Transverse colon (tissue), 4 donors: Measurements from ENCODE around the gene KAZALD1. TPM values are rescaled to one million over a fixed set of nuclear protein-coding genes. Genes with fewer than 3 reads are reported as not detected.

Experiments used
- DNase-seq: peaks from one replicate; pipeline ENCODE4 v3.0.0-alpha.2; 2019
- H3K27ac ChIP-seq, 4 donors: fragments of 200-600 bp; sonication (generic); 2 replicates each; pipeline ENCODE4 v1.5.1; 2016 to 2018; ENCODE audit warnings: inconsistent platforms in 4 of 4
- H3K27me3 ChIP-seq: fragments of 200-600 bp; sonication (generic); 2 replicates; pipeline ENCODE4 v1.5.1; 2017; ENCODE audit warnings: inconsistent platforms
- H3K36me3 ChIP-seq, 4 donors: fragments of 200-600 bp; sonication (generic); 2 replicates each; pipeline ENCODE4 v1.5.1; 2017 to 2019; ENCODE audit warnings: inconsistent platforms in 4 of 4
- H3K4me1 ChIP-seq, 4 donors: fragments of 200-600 bp; sonication (generic); 2 replicates each; pipeline ENCODE4 v1.5.1; 2017 to 2020; ENCODE audit warnings: inconsistent platforms in 4 of 4
- H3K4me3 ChIP-seq, 4 donors: fragments of 200-600 bp; sonication (generic); 1 replicate in 1 of 4; 2 replicates in 3 of 4; pipeline versions ENCODE4 v1.5.1 to v1.6.1; 2017 to 2019; ENCODE audit warnings: inconsistent platforms in 4 of 4
- H3K9me3 ChIP-seq, 2 donors: fragments of 200-600 bp; sonication (generic); 2 replicates each; pipeline ENCODE4 v1.5.1; 2017 to 2019; ENCODE audit warnings: inconsistent platforms in 2 of 2
- EP300 ChIP-seq: sonication (generic); formaldehyde crosslinking; IDR thresholded peaks from one replicate; pipeline ENCODE4 v1.6.1; 2017; ENCODE audit warnings: antibody characterized with exemption, low read depth
- POLR2A ChIP-seq: fragments of 450-650 bp; IDR thresholded peaks from one replicate; pipeline ENCODE4 v1.6.1; 2016; ENCODE audit warnings: antibody characterized with exemption, mild to moderate bottlenecking, moderate library complexity
- POLR2AphosphoS5 ChIP-seq, 3 donors: sonication (generic); formaldehyde crosslinking; IDR thresholded peaks; one replicate each; pipeline ENCODE4 v1.6.1; 2016; ENCODE audit warnings: antibody characterized with exemption in 3 of 3
- WGBS, 2 donors: methylation state at CpG; one replicate each; pipeline ENCODE4 v1.1.5; 2018; ENCODE audit warnings: low coverage in 1 of 2; 5-methylcytosine and 5-hydroxymethylcytosine counted together
- in situ Hi-C, 4 donors: fragments of 200-750 bp; cut with MboI; loops; one replicate each; pipeline versions ENCODE4 v1.15.0 to v1.15.1; 2017; ENCODE audit warnings: low sequenced_read_pairs in 3 of 4, low pct_ligation_motif_present in 1 of 4, low pct_unique_long_range_greater_than_20kb in 1 of 4
- intact Hi-C: fragments of 100-400 bp; cut with DNase I; formaldehyde crosslinking; loops from one replicate; pipeline ENCODE4 v1.15.1; 2023; ENCODE audit warnings: low total_unique reads
- total RNA-seq, 4 donors: library from RNA; depleted of rRNA; stranded (reverse); fragments of >200 nt; gene quantifications; one replicate each; pipeline ENCODE4 v1.1.0, GENCODE V29; 2016
- TF ChIP-seq, protein P1 (sequence below), 5 experiments: fragments of 200-600 bp in 3 of 5; fragments of 450-650 bp in 2 of 5; sonication (generic) in 3 of 5; IDR thresholded peaks; 1 replicate in 2 of 5; 2 replicates in 3 of 5; pipeline ENCODE4 v1.5.1; 2016 to 2017; ENCODE audit warnings: antibody characterized with exemption in 5 of 5, inconsistent platforms in 3 of 5, mild to moderate bottlenecking in 2 of 5, moderate library complexity in 1 of 5

The KAZALD1 gene
- total RNA-seq, 4 donors from 2014 or later = 3.8 to 18.8 (median 10.0) TPM

DNA sequence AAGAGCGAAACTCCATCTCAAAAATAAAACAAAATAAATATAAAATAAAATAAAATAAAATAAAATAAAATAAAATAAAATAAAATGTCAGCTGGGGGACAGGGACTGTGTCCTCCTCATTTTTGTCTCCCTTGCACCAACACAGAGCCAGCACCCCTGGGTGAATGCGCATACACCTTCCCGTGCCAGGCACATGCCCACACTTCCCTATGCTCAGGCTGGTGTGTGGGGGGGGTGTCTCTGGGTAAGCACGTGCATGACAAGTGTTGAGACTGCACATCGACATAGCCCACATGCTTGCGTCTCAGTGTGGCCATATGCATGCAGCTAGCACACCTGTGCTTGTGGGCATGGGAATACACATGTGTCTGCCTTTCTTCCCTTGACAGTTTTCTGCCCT, 44.6 kb downstream of the KAZALD1 start:
- Histone ChIP-seq H3K9me3 (no peaks in the 10 kb centered on the region), H3K4me1 (no peaks in the 10 kb centered on the region), H3K27me3 (peaks cover 73% of the 10 kb centered on the region), H3K27ac (no peak overlapping the region), H3K36me3 (no peaks in the 10 kb centered on the region), H3K4me3 (no peak overlapping the region)
- WGBS, 2 donors = 67 to 75% methylated on average over 2 to 6 of the region's 6 CpGs
- DNase-seq = no peak
- in situ Hi-C loops = no loop called here
- TF ChIP-seq EP300 (no peak), POLR2A (no peak), POLR2AphosphoS5 (IDR thresholded peaks at IDR 0.05) (no peak)
- TF ChIP-seq, protein P1, sequence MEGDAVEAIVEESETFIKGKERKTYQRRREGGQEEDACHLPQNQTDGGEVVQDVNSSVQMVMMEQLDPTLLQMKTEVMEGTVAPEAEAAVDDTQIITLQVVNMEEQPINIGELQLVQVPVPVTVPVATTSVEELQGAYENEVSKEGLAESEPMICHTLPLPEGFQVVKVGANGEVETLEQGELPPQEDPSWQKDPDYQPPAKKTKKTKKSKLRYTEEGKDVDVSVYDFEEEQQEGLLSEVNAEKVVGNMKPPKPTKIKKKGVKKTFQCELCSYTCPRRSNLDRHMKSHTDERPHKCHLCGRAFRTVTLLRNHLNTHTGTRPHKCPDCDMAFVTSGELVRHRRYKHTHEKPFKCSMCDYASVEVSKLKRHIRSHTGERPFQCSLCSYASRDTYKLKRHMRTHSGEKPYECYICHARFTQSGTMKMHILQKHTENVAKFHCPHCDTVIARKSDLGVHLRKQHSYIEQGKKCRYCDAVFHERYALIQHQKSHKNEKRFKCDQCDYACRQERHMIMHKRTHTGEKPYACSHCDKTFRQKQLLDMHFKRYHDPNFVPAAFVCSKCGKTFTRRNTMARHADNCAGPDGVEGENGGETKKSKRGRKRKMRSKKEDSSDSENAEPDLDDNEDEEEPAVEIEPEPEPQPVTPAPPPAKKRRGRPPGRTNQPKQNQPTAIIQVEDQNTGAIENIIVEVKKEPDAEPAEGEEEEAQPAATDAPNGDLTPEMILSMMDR (IDR thresholded peaks at IDR 0.05) = no peak
- intact Hi-C loops = no loop called here

DNA sequence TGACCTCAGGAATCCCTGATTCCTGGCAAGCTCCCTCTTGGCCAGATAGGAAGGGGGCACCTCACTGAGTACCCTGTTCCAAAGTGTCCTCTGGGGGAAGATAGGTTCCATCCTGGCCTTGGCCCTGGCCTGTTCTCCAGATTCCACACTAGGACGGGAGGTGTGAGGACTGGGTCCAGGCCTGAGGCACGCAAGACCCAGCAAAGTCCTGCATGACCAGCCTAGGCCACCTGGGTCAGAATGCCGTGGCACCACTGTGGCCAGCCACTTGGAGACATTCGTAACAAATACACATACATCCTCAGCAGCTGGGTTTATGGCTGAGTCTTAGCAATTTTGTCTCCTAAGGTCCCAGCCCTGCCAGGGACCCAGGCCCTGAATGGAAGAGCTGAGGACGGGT, 46.0 kb downstream of the KAZALD1 start:
- no peak for TF ChIP-seq POLR2AphosphoS5 (IDR thresholded peaks at IDR 0.05)
- no peak for TF ChIP-seq EP300
- TF ChIP-seq POLR2A = no peak
- TF ChIP-seq, protein P1 (IDR thresholded peaks at IDR 0.05) = no peak
- H3K27ac ChIP-seq = no peak overlapping the region
- H3K9me3 ChIP-seq = no peaks in the 10 kb centered on the region
- in situ Hi-C loops (no loop called here), intact Hi-C loops (no loop called here)
- H3K4me1 ChIP-seq = no peaks in the 10 kb centered on the region
- WGBS, 2 donors = 78% methylated on average over 5 of the region's 5 CpGs; no CpG with 5 or more reads in 1 of the 2 donors
- DNase-seq = no peak
- H3K4me3 ChIP-seq = no peak overlapping the region
- peaks cover 72% of the 10 kb centered on the region for H3K27me3 ChIP-seq
- H3K36me3 ChIP-seq = no peaks in the 10 kb centered on the region

DNA sequence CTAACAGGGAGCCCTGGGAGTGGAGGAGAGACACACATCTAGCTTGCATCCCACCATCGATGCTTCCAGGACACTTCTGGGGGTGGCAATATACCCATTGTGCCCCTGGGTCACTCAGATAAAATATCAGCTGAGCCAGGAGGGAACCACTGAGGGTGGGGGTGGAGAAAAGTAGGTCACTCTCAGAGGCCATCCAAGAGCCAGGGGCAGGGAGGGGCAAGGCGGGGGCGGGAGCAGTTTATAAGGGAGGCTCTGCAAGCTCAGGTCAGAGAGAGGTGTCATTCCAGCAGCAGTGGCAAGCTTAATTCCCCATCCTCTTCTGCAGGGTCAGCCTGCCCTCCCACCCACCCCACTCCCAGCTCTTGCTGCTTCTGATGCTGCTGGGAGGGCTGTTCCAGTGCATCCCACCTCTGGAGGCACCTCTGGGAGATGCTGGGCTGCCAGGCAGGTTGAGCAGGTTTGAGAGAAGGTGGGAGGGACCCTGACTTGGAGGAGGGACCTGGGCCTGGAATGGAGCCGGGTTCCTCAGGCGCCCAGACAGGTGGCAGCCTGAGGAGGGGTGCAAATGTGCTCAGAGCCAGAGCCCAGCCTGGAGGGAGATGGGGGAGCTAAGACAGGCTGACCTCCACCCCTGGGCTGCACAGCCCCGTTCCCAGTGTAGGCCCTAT, 49.2 kb downstream of the KAZALD1 start:
- TF ChIP-seq POLR2A = no peak
- no peak for TF ChIP-seq POLR2AphosphoS5 (IDR thresholded peaks at IDR 0.05)
- TF ChIP-seq, protein P1 (IDR thresholded peaks at IDR 0.05) = no peak
- no peak for TF ChIP-seq EP300
- 31% methylated on average over 6 of the region's 6 CpGs; no CpG with 5 or more reads in 1 of the 2 donors for WGBS, 2 donors
- intact Hi-C loops = no loop called here
- DNase-seq = no peak
- peaks cover 81% of the 10 kb centered on the region for H3K27me3 ChIP-seq
- H3K27ac ChIP-seq = no peak overlapping the region
- peaks cover 0 to 3% (median 0%) of the 10 kb centered on the region in 4 donors for H3K4me1 ChIP-seq
- H3K4me3 ChIP-seq = no peak overlapping the region
- in situ Hi-C loops = no loop called here
- no peaks in the 10 kb centered on the region for H3K36me3 ChIP-seq
- no peaks in the 10 kb centered on the region for H3K9me3 ChIP-seq

DNA sequence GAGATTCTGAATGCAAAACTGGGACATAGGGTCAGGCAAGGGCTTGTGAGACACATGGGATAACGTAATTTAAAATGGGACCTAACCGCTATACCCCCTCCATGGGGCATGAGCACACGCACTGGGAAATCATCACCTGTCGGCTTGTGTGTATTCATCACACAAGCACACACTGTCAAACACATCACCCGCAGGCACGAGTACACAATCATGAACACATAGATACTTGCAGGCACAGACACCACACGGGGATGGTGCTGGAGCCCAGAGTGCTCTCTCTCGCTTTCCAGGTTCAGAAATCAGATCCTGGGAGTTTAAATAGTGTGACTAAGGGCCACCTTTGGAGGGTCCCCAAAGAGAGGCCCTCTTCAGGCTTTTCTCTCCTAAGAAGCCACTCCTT, 49.8 kb downstream of the KAZALD1 start:
- no peak for TF ChIP-seq EP300
- TF ChIP-seq POLR2AphosphoS5 (IDR thresholded peaks at IDR 0.05) = no peak
- TF ChIP-seq, protein P1 (IDR thresholded peaks at IDR 0.05) = no peak
- TF ChIP-seq POLR2A = no peak
- no peak for DNase-seq
- peaks cover 0 to 3% (median 0%) of the 10 kb centered on the region in 4 donors for H3K4me1 ChIP-seq
- WGBS, 2 donors = 83% methylated on average over 8 of the region's 8 CpGs; no CpG with 5 or more reads in 1 of the 2 donors
- no peaks in the 10 kb centered on the region for H3K9me3 ChIP-seq
- in situ Hi-C loops (no loop called here), intact Hi-C loops (no loop called here)
- H3K27me3 ChIP-seq = peaks cover 83% of the 10 kb centered on the region
- H3K4me3 ChIP-seq = no peak overlapping the region
- H3K27ac ChIP-seq = no peak overlapping the region
- H3K36me3 ChIP-seq = no peaks in the 10 kb centered on the region
